Measurements from ENCODE around the gene NCOR1.
"Not testable (repeated sequence)": the region's sequence is repeated elsewhere in the genome, so short reads cannot be mapped to it uniquely, and the experiment has no call there.

DNA sequence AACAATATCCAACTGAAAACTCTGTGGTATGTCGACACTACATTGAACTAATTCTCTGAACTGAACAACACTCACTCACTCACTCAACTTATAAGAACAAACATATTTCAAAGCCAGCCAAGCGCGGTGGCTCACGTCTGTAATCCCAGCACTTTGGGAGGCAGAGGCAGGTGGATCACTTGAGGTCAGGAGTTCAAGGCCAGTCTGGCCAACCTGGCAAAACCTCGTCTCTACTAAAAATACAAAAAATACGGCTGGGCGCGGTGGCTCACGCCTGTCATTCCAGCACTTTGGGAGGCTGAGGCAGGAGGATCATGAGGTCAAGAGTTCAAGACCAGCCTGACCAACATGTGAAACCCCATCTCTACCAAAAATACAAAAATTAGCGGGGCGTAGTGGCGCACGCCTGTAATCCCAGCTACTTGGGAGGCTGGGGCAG lies 13.6 kb downstream of the NCOR1 start:
- TF ChIP-seq GRHL2 (CRISPR knock-in tag; IDR thresholded peaks at IDR 0.05; ENCODE audit: insufficient replicate concordance, severe bottlenecking); ZNF219 (CRISPR knock-in tag; IDR thresholded peaks at IDR 0.05; ENCODE audit: borderline replicate concordance): not testable (repeated sequence)

Measured in WTC11 (cell line).